ENCODE results near the gene PPBP. TPM values are rescaled to one million over a fixed set of nuclear protein-coding genes. Genes with fewer than 3 reads are reported as not detected.

Gene PPBP
- total and polyA plus RNA-seq, 9 of the 15 experiments (the other 6 are each of a cell fraction or from before 2014, with no cell fraction given): 0.17 to 0.55 (median 0.29) TPM; not detected in 4

DNA sequence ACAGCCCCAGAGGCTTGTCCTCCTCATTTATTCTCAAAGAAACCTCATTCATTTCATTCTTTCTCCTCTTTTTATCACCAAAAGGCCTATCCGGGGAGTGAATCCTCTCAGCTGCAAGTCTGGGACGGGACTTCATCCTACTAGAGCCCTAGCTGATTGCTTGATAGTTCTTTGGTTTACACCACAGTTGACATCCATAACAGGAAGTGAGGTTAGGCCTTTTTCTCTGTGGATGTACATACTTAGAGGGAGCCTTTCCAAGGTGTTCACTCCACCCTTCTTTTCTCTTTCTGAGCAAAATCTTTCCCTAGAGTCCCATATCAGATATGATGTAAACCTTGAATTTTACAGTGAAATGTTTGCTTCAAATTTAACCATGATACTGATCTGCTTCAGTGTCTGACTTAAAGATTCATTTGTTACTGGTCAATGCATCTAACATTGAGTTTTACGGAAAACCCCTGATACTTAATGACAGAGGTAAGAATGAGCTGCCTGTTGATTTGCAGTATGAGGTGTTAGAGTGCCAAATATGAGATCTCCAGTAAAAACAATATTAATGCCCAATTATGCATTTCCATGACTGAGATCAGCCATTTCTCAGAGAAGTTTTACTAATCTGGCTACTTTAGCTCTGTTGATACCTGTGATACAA lies 27.3 kb upstream of the PPBP start:
- no peak; the same call in 1 of the 3 replicates for ATAC-seq
- Histone ChIP-seq H3K36me3 (ENCODE audit: control insufficient read depth, insufficient read depth, low read length) (no peaks in the 10 kb centered on the region), H3K27ac (ENCODE audit: extremely low read depth, low read depth, low read length) (no peak overlapping the region), H3K9me3 (replicated peaks; ENCODE audit: control insufficient read depth, insufficient read depth, low read depth, low read length) (no peaks in the 10 kb centered on the region), H3K79me2 (ENCODE audit: control insufficient read depth, insufficient read depth, low read length) (no peaks in the 10 kb centered on the region), H3K27me3 (ENCODE audit: control insufficient read depth in 2 of 2, insufficient read depth in 2 of 2, low read length in 2 of 2) (no peaks in the 10 kb centered on the region), H2AFZ (ENCODE audit: low read depth, low read length) (no peak overlapping the region), H3K9me1 (ENCODE audit: control insufficient read depth, insufficient read depth, low read length) (no peaks in the 10 kb centered on the region), H3K4me3 (no peak overlapping the region), H4K20me1 (replicated peaks; ENCODE audit: control insufficient read depth, insufficient read depth, low read length) (no peaks in the 10 kb centered on the region), H3K4me1 (replicated peaks in 1 of 2; ENCODE audit: control insufficient read depth in 2 of 2, insufficient read depth in 2 of 2, low read length in 2 of 2) (no peaks in the 10 kb centered on the region; a peak in 1 of 5 replicates), H3K4me2 (ENCODE audit: insufficient read depth, low read length) (no peak overlapping the region), H3K9ac (ENCODE audit: insufficient read depth in 1 of 2, low read depth in 2 of 2, low read length in 2 of 2) (no peak overlapping the region)
- FAIRE-seq: no peak
- BruUV-seq (replicated peaks): no TSS peak
- WGBS (ENCODE audit: insufficient coverage, low coverage, missing lambda C conversion rate): 71% methylated on average over 3 of the region's 3 CpGs
- intact Hi-C loops (cut with micrococcal nuclease): no loop called here
- TF ChIP-seq MAFG (tag; conservative IDR thresholded peaks at IDR 0.05): no peak
- TF ChIP-seq E2F1 (CRISPR knock-in tag; IDR thresholded peaks at IDR 0.05): no peak
- TF ChIP-seq ZNF384 (IDR thresholded peaks at IDR 0.05; ENCODE audit: low read depth, low read length): no peak
- TF ChIP-seq C11orf30 (IDR thresholded peaks at IDR 0.05; ENCODE audit: low read depth): no peak
- TF ChIP-seq YY1 (IDR thresholded peaks at IDR 0.05; ENCODE audit: borderline replicate concordance in 1 of 3, control insufficient read depth in 1 of 3, extremely low read depth in 1 of 3, insufficient read depth in 3 of 3, insufficient read length in 1 of 3, insufficient replicate concordance in 2 of 3, low read depth in 1 of 3, low read length in 2 of 3): no peak
- no peak for TF ChIP-seq PRMT5 (CRISPR knock-in tag; IDR thresholded peaks at IDR 0.05)
- TF ChIP-seq HES1 (IDR thresholded peaks at IDR 0.05; ENCODE audit: low read depth): no peak
- no peak for TF ChIP-seq HNRNPUL1 (IDR thresholded peaks at IDR 0.05; ENCODE audit: low read length)
- no peak for TF ChIP-seq KLF13 (tag; IDR thresholded peaks at IDR 0.05; ENCODE audit: borderline replicate concordance, low read depth)
- TF ChIP-seq ZEB2 (IDR thresholded peaks at IDR 0.05): no peak
- no peak for TF ChIP-seq PTRF (tag; IDR thresholded peaks at IDR 0.05)
- TF ChIP-seq, protein P1, sequence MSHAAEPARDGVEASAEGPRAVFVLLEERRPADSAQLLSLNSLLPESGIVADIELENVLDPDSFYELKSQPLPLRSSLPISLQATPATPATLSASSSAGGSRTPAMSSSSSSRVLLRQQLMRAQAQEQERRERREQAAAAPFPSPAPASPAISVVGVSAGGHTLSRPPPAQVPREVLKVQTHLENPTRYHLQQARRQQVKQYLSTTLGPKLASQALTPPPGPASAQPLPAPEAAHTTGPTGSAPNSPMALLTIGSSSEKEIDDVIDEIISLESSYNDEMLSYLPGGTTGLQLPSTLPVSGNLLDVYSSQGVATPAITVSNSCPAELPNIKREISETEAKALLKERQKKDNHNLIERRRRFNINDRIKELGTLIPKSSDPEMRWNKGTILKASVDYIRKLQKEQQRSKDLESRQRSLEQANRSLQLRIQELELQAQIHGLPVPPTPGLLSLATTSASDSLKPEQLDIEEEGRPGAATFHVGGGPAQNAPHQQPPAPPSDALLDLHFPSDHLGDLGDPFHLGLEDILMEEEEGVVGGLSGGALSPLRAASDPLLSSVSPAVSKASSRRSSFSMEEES (CRISPR knock-in tag; IDR thresholded peaks at IDR 0.05): no peak
- TF ChIP-seq ZNF134 (CRISPR knock-in tag; conservative IDR thresholded peaks at IDR 0.05): no peak
- TF ChIP-seq ZKSCAN3 (CRISPR knock-in tag; IDR thresholded peaks at IDR 0.05): no peak
- no peak for TF ChIP-seq CEBPB (tag; IDR thresholded peaks at IDR 0.05)
- DNase-seq (ENCODE audit: extremely low read depth in 1 of 4, low spot score in 3 of 4): no peak
- in situ Hi-C loops (cut with MboI): no loop called here
- ChIA-PET CTCF (ENCODE audit: low intra/inter-chr PET ratio) (no interaction called here), POLR2A (interaction anchor here (0.9 kb wide), 1 partner anchor 8 kb away, joined by 3 read pairs; no protein-coding TSS in a partner anchor)

Measured in K562 (cell line).